ENCODE results near the gene UBE3D. TPM values are rescaled to one million over a fixed set of nuclear protein-coding genes. Genes with fewer than 3 reads are reported as not detected.
A peak's percentile ranks its signal among the peaks of the same experiment; 100 is the strongest.

Gene UBE3D
- 1 to 10 TPM; 6.0 to 7.3 TPM for total RNA-seq
- polyA plus RNA-seq = 1 to 10 TPM; 4.3 to 6.0 TPM

- Histone ChIP-seq H3K27me3 (ENCODE audit: insufficient read depth, low read length) (no peaks in the 10 kb centered on the region), H3K27ac (ENCODE audit: low read depth, low read length) (peak within 1 kb of the TSS; percentile 59), H3K4me3 (ENCODE audit: low read length in 2 of 2) (peak within 1 kb of the TSS; percentile 72 to 79), H3K4me1 (ENCODE audit: insufficient read depth, low read length) (peaks cover 31% of the 10 kb centered on the region), H3K9me3 (ENCODE audit: control insufficient read depth in 1 of 2, low read length in 2 of 2) (no peaks in the 10 kb centered on the region), H3K36me3 (ENCODE audit: insufficient read depth, low read length) (no peaks in the 10 kb centered on the region)
- H3K36me3 Mint-ChIP-seq = peaks cover 0 to 8% of the 10 kb centered on the region in 2 donors
- intact Hi-C loops (cut with micrococcal nuclease) = loop anchor here (2.0 to 5.0 kb wide), 2 partner anchors 57 to 1313 kb away; partner anchors contain the start of gene TENT5A
- ChIA-PET CTCF (ENCODE audit: partially characterized antibody) (interaction anchor here (0.7 to 7.8 kb wide), 60 partner anchors 8 to 1312 kb away, joined by 3 to 186 read pairs (median 6); partner anchors contain the start of genes CEP162, IBTK, PGM3 and PRSS35), POLR2A (ENCODE audit: partially characterized antibody) (interaction anchor here (1.2 to 3.8 kb wide), 6 partner anchors 127 to 1312 kb away, joined by 4 to 18 read pairs (median 6); partner anchors contain the start of genes CYB5R4, PGM3 and RWDD2A)
- peak within 1 kb of the TSS; percentile 73 to 92 (median 83) for H3K27ac Mint-ChIP-seq
- H3K4me3 Mint-ChIP-seq = peak within 1 kb of the TSS; percentile 90 to 95 (median 92)
- no peaks in the 10 kb centered on the region for H3K27me3 Mint-ChIP-seq
- peaks cover 27 to 49% (median 36%) of the 10 kb centered on the region in 4 donors for H3K4me1 Mint-ChIP-seq
- H3K9me3 Mint-ChIP-seq = peaks cover 0 to 1% (median 0%) of the 10 kb centered on the region in 8 donors
- peak; percentile 86 to 91 (median 87) for DNase-seq
Observed at GRCh38 chr6:83065511-83066192, at the start of gene UBE3D. UBE3D (minus strand) TSS chr6:83065841; CDS start chr6:83065718, 123 bp downstream.

- intact Hi-C loops (cut with micrococcal nuclease) = no loop called here
- H3K4me1 Mint-ChIP-seq = no peaks in the 10 kb centered on the region
Observed at GRCh38 chr6:83114164-83114563, 48.5 kb upstream of the UBE3D start.

DNA sequence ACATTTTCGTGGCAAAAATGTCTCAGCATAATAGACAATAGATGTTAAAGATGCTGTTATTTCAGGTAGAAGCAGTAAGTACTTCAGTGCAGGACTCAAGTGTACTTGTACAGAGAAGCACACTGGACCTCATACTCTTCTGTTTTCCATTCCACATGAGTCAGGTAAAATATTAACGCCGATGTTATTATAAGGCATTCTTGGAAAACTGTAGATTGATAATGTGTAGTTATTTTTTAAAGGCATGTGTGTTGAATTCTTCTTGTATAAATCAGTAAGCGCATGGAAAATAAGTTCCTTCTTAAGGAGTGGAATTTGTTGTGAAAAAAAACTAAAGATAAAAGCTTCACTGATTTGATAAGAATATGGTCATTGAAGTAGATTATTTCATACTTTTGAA lies 47.6 kb upstream of the UBE3D start:
- H3K27ac ChIP-seq (ENCODE audit: low read depth, low read length) = no peak overlapping the region
- no peak overlapping the region for H3K4me3 ChIP-seq (ENCODE audit: low read length in 2 of 2)
- peaks cover 15% of the 10 kb centered on the region for H3K36me3 ChIP-seq (ENCODE audit: insufficient read depth, low read length)
- H3K27me3 Mint-ChIP-seq = no peaks in the 10 kb centered on the region
- no peaks in the 10 kb centered on the region for H3K27me3 ChIP-seq (ENCODE audit: insufficient read depth, low read length)
- no peak overlapping the region for H3K4me3 Mint-ChIP-seq
- peaks cover 28 to 39% of the 10 kb centered on the region in 2 donors for H3K36me3 Mint-ChIP-seq
- no peak for DNase-seq
- intact Hi-C loops (cut with micrococcal nuclease) = no loop called here
- no peaks in the 10 kb centered on the region for H3K4me1 ChIP-seq (ENCODE audit: insufficient read depth, low read length)
- ChIA-PET CTCF (ENCODE audit: partially characterized antibody) (interaction anchor here (1.3 to 1.5 kb wide), 2 partner anchors 46 to 48 kb away, joined by 4 to 5 read pairs; partner anchors contain the start of genes DOP1A and UBE3D), POLR2A (ENCODE audit: partially characterized antibody) (no interaction called here)
- no peaks in the 10 kb centered on the region for H3K9me3 Mint-ChIP-seq
- no peaks in the 10 kb centered on the region for H3K4me1 Mint-ChIP-seq
- H3K27ac Mint-ChIP-seq = no peak overlapping the region
- no peaks in the 10 kb centered on the region for H3K9me3 ChIP-seq (ENCODE audit: control insufficient read depth in 1 of 2, low read length in 2 of 2)

More at GRCh38 chr6:83114164-83114563, 48.5 kb upstream of the UBE3D start:
- Histone ChIP-seq H3K9me3 (ENCODE audit: control insufficient read depth in 1 of 2, low read length in 2 of 2) (no peaks in the 10 kb centered on the region), H3K27ac (ENCODE audit: low read depth, low read length) (no peak overlapping the region), H3K36me3 (ENCODE audit: insufficient read depth, low read length) (peaks cover 15% of the 10 kb centered on the region), H3K4me3 (ENCODE audit: low read length in 2 of 2) (no peak overlapping the region), H3K27me3 (ENCODE audit: insufficient read depth, low read length) (no peaks in the 10 kb centered on the region), H3K4me1 (ENCODE audit: insufficient read depth, low read length) (no peaks in the 10 kb centered on the region)
- CTCF ChIA-PET (ENCODE audit: partially characterized antibody) = interaction anchor here (1.9 kb wide), 1 partner anchor 47 kb away, joined by 6 read pairs; the partner anchor contains the start of gene DOP1A
- no peak overlapping the region for H3K4me3 Mint-ChIP-seq
- no peak overlapping the region for H3K27ac Mint-ChIP-seq
- POLR2A ChIA-PET (ENCODE audit: partially characterized antibody) = no interaction called here
- no peaks in the 10 kb centered on the region for H3K27me3 Mint-ChIP-seq
- peaks cover 29 to 36% of the 10 kb centered on the region in 2 donors for H3K36me3 Mint-ChIP-seq
- H3K9me3 Mint-ChIP-seq = no peaks in the 10 kb centered on the region
- no peak for DNase-seq

DNA sequence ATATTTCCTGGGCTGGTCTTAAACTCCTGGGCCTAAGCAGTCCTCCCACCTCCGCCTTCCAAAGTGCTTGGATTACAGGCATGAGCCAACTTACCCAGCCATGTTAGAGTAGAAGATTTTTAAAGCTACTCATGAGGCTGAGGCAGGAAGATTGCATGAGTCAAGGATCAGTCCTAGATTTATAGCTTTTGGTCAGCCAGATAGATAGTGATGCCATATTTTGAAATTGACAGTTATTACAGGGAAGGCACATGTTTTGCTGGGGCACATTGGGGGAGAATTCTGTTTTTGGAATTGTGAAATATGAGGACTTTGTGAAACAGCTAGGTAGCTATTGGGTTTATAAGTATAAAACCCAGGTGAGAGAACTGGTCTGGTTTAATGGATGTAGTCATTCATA lies 42.7 kb upstream of the UBE3D start:
- Mint-ChIP-seq H3K36me3 (peaks cover 35 to 56% of the 10 kb centered on the region in 2 donors), H3K9me3 (peaks cover 0 to 13% (median 10%) of the 10 kb centered on the region in 8 donors), H3K27ac (no peak overlapping the region), H3K27me3 (no peaks in the 10 kb centered on the region), H3K4me1 (no peaks in the 10 kb centered on the region), H3K4me3 (no peak overlapping the region)
- CTCF ChIA-PET (ENCODE audit: partially characterized antibody) = interaction anchor here (2.9 kb wide), 1 partner anchor 43 kb away, joined by 14 read pairs; the partner anchor contains the start of gene UBE3D
- no peak for DNase-seq
- Histone ChIP-seq H3K27me3 (ENCODE audit: insufficient read depth, low read length) (no peaks in the 10 kb centered on the region), H3K4me3 (ENCODE audit: low read length in 2 of 2) (no peak overlapping the region), H3K4me1 (ENCODE audit: insufficient read depth, low read length) (no peaks in the 10 kb centered on the region), H3K36me3 (ENCODE audit: insufficient read depth, low read length) (peaks cover 15% of the 10 kb centered on the region), H3K9me3 (ENCODE audit: control insufficient read depth in 1 of 2, low read length in 2 of 2) (no peaks in the 10 kb centered on the region), H3K27ac (ENCODE audit: low read depth, low read length) (no peak overlapping the region)
- POLR2A ChIA-PET (ENCODE audit: partially characterized antibody) = no interaction called here
- intact Hi-C loops (cut with micrococcal nuclease) = no loop called here

DNA sequence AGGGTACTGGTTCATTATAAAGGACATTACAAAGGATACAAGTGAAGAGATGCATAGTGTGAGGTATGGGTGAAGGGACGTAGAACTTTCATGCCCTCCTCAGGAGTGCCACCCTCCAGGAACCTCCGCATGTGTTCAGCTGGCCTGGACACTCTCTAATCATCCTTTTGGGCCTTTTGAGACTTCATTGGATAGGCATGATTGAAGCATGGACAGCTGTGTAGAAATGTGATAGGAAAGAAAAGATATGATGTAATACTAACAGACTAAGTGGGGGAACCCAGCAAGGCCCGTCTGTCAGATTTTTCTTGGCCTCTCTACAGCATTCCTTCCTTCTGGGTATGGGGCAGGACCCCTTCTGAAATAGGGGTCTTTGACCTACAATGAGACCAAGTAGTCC lies 32.9 kb upstream of the UBE3D start:
- Histone ChIP-seq H3K36me3 (ENCODE audit: insufficient read depth, low read length) (no peaks in the 10 kb centered on the region), H3K4me1 (ENCODE audit: insufficient read depth, low read length) (no peaks in the 10 kb centered on the region), H3K4me3 (ENCODE audit: low read length in 2 of 2) (no peak overlapping the region), H3K9me3 (ENCODE audit: control insufficient read depth in 1 of 2, low read length in 2 of 2) (no peaks in the 10 kb centered on the region), H3K27ac (ENCODE audit: low read depth, low read length) (no peak overlapping the region), H3K27me3 (ENCODE audit: insufficient read depth, low read length) (no peaks in the 10 kb centered on the region)
- H3K4me3 Mint-ChIP-seq = no peak overlapping the region
- H3K27me3 Mint-ChIP-seq = no peaks in the 10 kb centered on the region
- CTCF ChIA-PET (ENCODE audit: partially characterized antibody) = interaction anchor here (1.3 kb wide), 1 partner anchor 44 kb away, joined by 3 read pairs; no protein-coding TSS in a partner anchor
- intact Hi-C loops (cut with micrococcal nuclease) = no loop called here
- POLR2A ChIA-PET (ENCODE audit: partially characterized antibody) = no interaction called here
- DNase-seq = no peak
- H3K4me1 Mint-ChIP-seq = peaks cover 4 to 23% (median 9%) of the 10 kb centered on the region in 4 donors
- H3K9me3 Mint-ChIP-seq = peaks cover 0 to 9% (median 2%) of the 10 kb centered on the region in 8 donors
- peaks cover 29 to 40% of the 10 kb centered on the region in 2 donors for H3K36me3 Mint-ChIP-seq
- no peak overlapping the region for H3K27ac Mint-ChIP-seq

DNA sequence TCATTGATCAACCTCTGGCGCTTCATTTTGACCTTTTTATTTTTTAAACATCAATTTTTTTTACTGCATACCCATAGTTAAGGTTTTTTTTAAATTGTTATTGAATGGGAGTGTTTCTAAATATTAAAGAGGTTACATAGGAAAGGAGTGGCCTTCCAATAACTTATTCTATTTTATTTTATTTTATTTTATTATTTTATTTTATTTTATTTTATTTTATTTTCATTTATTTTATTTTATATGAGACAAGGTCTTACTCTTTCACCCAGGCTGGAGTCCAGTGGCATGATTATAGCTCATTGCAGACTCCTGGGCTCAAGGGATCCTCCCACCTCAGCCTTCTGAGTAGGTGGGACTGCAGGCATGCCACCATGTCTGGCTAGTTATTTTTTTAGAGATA lies 32.0 kb upstream of the UBE3D start:
- no peak for DNase-seq
- H3K27ac Mint-ChIP-seq = no peak overlapping the region
- H3K4me1 Mint-ChIP-seq = peaks cover 4 to 22% (median 9%) of the 10 kb centered on the region in 4 donors
- peaks cover 0 to 6% (median 0%) of the 10 kb centered on the region in 8 donors for H3K9me3 Mint-ChIP-seq
- H3K36me3 ChIP-seq (ENCODE audit: insufficient read depth, low read length) = no peaks in the 10 kb centered on the region
- H3K9me3 ChIP-seq (ENCODE audit: control insufficient read depth in 1 of 2, low read length in 2 of 2) = no peaks in the 10 kb centered on the region
- POLR2A ChIA-PET (ENCODE audit: partially characterized antibody) = no interaction called here
- CTCF ChIA-PET (ENCODE audit: partially characterized antibody) = interaction anchor here (2.1 kb wide), 1 partner anchor 30 kb away, joined by 9 read pairs; the partner anchor contains the start of gene DOP1A
- intact Hi-C loops (cut with micrococcal nuclease) = no loop called here
- H3K4me3 Mint-ChIP-seq = no peak overlapping the region
- peaks cover 23 to 31% of the 10 kb centered on the region in 2 donors for H3K36me3 Mint-ChIP-seq
- H3K4me3 ChIP-seq (ENCODE audit: low read length in 2 of 2) = no peak overlapping the region
- no peak overlapping the region for H3K27ac ChIP-seq (ENCODE audit: low read depth, low read length)
- no peaks in the 10 kb centered on the region for H3K4me1 ChIP-seq (ENCODE audit: insufficient read depth, low read length)
- no peaks in the 10 kb centered on the region for H3K27me3 ChIP-seq (ENCODE audit: insufficient read depth, low read length)
- no peaks in the 10 kb centered on the region for H3K27me3 Mint-ChIP-seq

- peaks cover 19 to 26% of the 10 kb centered on the region in 2 donors for H3K36me3 Mint-ChIP-seq
- Histone ChIP-seq H3K4me1 (ENCODE audit: insufficient read depth, low read length) (no peaks in the 10 kb centered on the region), H3K9me3 (ENCODE audit: control insufficient read depth in 1 of 2, low read length in 2 of 2) (no peaks in the 10 kb centered on the region), H3K36me3 (ENCODE audit: insufficient read depth, low read length) (no peaks in the 10 kb centered on the region), H3K27me3 (ENCODE audit: insufficient read depth, low read length) (no peaks in the 10 kb centered on the region), H3K4me3 (ENCODE audit: low read length in 2 of 2) (no peak overlapping the region), H3K27ac (ENCODE audit: low read depth, low read length) (no peak overlapping the region)
- no peak overlapping the region for H3K27ac Mint-ChIP-seq
- H3K27me3 Mint-ChIP-seq = no peaks in the 10 kb centered on the region
- H3K4me3 Mint-ChIP-seq = no peak overlapping the region
- ChIA-PET POLR2A (ENCODE audit: partially characterized antibody) (no interaction called here), CTCF (ENCODE audit: partially characterized antibody) (interaction anchor here (2.1 kb wide), 1 partner anchor 30 kb away, joined by 9 read pairs; the partner anchor contains the start of gene DOP1A)
- peaks cover 0 to under 1% (median 0%) of the 10 kb centered on the region in 8 donors for H3K9me3 Mint-ChIP-seq
- intact Hi-C loops (cut with micrococcal nuclease) = no loop called here
- DNase-seq = no peak
- peaks cover 3 to 22% (median 8%) of the 10 kb centered on the region in 4 donors for H3K4me1 Mint-ChIP-seq
Observed at GRCh38 chr6:83097204-83097603, 31.6 kb upstream of the UBE3D start.

All from CD4-positive, alpha-beta memory T cell (primary cell).